GM19328 (cell line): Measurements from ENCODE around the gene BIN1.

Source experiments
- ATAC-seq: cut with Tn5 transposase; IDR thresholded peaks from one replicate; pipeline ENCODE4 v1.9.1; 2021; ENCODE audit warnings: mild to moderate bottlenecking, moderate library complexity; ENCODE audit not compliant: unreplicated experiment

BIN1 gene

DNA sequence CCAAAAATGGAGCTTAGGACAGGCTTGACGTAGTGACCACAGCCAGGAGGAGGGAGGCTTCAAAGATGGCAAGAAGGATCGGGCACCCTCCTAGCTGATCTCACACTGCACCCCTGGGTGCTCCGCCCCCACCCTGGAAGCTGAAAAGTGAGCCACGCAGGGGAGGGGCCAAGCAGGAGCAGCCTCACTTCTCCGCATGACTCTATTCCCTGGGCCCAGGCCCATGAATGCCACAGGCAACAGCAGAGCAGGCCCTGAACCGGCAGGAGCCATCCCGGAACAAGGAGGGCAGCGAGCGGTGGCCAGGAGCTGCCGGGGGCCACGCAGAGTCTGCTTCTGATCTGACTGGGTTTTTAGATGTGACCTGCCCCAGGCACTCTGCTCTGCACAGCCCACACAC is 30.0 kb downstream of the BIN1 start:
- no peak for ATAC-seq

DNA sequence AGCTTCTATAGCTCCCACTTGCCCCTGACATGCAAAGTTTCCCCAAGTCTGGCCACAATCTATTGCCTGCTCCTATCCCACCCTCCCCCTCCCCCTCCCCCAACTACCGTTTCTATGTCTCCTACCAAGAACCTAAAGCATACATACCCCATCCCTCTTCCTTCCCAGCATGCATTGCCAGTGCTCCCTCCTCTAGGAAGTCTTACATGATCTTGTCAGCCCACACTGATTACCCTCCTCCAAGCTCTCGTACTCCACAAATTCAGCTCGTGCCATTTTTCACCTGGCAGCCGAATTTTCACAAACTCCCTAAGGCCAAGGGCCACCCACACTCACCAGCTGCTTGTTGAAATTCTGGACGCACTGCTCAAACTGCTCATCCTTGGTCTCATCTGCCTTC is 30.7 kb downstream of the BIN1 start:
- no peak for ATAC-seq

DNA sequence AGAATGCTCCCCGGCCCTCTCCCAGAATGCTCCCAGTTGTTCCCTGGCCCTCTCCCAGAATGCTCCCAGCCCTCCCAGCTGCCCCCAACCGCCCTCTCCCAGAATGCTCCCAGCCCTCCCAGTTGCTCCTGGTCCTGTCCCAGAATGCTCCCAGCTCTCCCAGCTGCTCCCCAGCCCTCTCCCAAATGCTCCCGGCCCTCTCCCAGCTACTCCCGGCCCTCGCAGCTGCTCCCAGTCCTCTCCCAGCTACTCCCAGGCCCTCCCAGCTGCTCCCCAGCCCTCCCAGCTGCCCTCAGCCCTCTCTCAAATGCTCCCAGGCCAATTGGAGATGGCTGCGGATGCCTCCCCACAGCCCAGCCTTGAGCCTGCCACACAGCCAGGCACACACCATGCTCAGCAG is 31.1 kb downstream of the BIN1 start:
- no peak for ATAC-seq

DNA sequence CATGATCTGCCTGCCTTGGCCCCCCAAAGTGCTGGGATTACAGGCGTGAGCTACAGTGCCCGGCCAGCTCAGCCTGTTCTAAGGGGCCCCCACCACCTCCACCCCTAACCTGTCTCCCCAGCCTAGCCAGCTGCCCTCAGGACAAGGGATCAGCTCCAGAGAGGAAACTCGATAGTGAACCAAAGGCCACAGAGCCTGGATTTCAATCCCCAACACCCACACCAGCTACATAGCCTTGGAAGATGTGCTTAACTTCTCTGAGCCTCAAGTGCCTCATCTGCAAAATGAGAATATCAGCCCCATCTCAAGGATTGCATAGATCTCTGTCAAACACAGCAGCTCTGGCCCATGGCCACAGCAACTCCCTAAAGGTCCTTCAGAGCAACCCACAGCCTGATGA is 32.0 kb downstream of the BIN1 start:
- no peak for ATAC-seq

DNA sequence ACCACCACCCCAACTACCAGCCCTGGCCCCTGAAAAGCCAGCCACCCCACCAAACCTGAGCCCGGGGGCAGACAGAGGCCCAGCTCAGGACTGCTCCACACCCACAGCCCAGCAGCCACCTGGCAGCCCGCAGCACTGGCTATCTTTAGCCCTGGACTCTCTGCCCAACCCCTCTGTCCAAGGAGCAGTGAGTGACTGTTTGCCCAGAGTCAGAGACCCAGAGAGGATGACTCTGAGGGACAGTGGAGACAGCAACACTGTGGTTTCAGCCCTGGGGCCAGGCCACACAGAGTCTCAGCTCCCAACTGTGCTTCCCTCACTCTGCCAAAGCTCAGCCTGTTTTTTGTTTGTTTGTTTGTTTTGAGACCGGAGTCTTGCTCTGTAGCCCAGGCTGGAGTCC is 32.6 kb downstream of the BIN1 start:
- no peak for ATAC-seq

DNA sequence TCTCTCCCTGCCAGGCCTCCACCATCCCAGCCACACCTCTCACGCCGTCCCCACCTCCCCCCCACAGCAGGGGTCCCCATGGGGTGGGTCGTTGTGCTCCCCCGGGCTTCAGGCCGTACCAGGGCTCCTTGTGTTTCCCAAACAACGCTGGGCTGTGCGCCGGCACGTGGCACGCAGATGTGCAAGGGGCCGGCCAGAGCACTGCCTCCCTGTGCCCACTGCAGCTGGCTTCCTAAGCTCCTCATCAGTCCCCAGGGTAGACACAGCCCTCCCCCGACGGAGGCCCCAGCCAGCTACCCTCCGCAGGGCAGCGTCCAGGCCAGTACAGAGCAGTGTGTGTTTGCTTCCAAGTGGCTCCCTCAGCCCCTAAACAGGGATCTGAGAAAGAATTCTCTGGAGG is 34.0 kb downstream of the BIN1 start:
- no peak for ATAC-seq

DNA sequence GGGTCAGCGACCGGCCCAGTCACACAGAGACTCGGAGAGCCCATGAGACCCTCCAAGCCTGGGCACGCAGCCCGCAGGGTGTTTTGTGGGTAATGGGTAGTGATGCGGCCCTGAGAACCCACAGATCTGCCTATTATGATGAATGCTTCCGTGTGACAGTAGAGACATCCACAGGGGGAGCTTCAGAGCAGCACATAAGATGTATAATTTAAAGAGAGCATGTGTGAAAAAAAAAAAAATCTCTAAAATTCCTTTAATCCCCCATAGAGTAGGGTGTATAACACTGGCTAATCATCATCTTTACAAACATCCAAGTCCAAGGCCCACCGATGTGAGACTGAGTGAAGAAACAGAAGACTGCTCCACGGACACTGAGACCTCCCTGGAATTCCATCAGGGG is 34.6 kb downstream of the BIN1 start:
- no peak for ATAC-seq

DNA sequence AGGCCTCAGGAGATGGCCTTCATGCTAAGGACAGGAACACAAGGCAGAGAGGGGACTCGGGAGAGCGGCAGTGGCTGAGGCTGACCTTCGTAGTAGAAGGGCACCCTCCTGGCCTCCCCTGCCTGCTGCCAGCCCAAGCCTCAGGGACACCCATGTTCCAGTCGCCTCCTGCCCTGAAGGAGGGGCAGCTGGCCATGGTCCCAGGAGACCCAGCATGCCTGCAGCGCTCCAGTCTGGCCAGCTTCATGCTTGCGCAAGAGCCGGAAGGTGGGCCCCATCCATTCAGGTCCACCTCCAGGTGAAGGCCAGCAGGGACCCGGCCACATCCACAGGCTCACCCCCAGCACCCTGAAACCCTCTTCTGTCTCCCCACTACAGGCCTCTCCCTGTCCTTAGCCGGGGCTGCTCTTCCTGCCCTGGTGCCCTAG is 35.0 kb downstream of the BIN1 start:
- no peak for ATAC-seq

DNA sequence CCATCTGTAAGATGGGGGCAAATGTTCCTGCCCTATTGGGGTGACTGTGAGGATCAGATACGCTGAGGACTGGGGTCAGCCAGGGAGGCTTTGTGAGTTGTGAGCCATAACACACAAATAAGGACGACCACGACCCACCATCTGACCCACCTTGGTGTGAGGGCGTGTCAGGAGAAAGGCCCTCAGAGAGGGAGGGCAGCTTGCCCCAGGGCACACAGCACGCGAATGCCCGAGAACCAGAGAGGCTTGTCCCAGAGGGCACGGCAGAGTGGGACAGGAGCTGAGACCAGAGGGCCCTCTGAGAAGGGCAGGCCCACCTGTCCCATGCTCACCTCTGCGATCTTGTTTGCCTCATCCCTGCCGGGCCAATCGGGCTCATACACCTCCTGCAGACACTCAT is 36.7 kb downstream of the BIN1 start:
- ATAC-seq: no peak

DNA sequence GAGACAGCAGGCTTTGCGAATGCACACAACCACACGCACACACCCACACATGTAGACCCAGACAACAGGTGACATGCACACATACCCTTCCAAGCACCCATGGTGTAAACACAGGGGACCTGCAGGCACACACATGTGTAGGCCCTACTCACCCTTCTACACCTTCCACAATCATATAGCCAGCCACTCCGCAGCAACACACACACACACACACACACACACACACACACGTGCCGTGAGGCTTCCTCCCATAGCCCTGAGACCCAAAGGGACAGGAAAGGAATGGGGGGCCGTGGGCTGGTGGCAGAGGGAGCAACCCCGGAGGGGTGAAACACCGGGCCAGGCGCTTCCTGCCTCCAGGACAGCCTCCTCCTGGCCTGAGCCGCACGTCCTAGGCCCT is 37.4 kb downstream of the BIN1 start:
- ATAC-seq: no peak

DNA sequence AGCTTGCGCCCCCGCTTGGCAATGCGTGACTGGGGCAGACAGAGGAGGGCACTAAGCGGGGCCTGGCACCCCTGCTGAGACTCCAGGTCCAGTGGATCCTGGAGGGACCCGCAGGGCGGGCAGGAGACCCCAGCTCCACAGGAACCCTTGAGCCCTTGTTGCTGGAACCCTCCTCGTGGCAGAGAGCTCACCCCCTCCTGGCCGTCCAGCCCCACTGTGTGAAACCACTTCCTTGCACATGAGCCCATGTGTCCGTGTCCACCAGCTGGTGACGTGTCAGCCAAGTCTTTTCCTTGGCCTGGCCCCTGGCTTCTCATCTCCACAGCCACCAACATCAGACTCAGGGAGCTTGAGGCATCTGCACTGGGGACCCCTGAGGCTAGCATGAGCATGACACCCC is 38.0 kb downstream of the BIN1 start:
- no peak for ATAC-seq

DNA sequence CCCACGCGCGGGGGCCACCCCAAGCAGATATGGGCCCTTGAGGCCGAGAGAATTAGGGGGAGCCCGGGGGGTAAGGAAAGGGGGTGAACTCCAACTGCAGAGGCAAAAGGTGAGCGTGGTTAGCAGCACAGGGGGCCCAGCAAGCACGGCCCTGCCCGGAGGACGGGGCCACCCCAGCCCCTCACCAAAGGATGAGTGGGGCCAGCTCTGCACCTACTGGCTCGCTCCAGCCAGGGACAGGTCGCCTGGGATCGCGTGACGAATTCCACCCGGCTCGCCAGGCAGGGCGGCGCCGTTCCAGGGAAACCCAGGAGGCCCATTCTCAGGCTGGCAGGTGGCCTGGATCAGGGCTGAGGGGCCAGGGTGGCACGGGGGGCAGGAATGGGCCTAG is 38.6 kb downstream of the BIN1 start:
- ATAC-seq: no peak

DNA sequence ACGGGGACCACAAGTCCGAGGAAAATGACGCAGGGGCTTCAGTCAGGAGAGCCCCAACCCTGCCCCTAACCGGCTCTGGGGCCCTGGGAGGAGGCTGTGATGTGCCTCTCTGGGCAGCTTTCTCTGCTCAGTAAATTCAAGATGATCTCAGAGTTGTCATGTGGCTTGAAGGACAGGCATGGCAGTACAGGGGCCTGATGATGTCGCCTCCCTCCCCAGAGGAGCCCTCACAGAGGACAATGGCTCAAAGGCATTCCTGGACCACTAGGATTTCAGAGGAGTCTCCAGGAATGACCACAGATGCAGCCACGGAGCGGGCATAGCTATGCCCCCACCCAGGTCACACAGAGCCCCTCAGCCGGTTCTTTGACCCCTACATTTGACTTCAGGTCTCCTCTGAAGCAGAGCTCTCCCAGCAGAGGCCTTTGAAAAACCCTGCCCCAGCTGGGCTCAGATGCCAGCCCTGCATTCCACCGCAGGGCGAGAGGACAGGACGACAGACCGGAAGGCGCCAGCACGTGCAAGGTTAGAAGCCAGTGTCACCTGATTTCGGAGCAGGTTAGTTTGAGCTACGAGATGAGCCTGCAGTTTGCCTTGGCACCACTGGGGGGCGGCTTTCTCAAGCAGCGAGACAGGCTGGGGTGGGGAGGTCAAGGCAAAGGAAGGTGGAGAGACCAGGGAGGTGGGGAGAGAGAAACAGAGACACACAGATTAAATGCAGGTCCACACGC is 39.2 kb downstream of the BIN1 start:
- ATAC-seq: no peak

DNA sequence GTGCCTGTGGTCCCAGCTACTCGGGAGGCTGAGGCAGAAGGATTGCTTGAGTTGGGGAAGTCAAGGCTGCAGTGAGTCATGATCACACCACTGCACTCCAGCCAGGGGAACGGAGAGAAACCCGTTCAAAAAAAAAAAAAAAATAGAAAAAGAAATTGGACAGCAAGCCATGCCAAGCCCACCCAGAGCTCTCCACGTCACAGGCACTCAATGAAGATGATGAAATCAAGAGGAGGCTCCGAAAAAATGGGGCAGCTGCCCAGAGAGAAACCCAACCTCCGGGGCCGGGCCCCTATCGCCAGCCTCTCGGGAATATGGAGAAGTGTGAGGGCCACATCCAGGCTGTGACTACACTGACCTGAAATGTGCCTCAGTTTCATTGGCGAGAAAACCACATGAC is 40.0 kb downstream of the BIN1 start:
- ATAC-seq: no peak

DNA sequence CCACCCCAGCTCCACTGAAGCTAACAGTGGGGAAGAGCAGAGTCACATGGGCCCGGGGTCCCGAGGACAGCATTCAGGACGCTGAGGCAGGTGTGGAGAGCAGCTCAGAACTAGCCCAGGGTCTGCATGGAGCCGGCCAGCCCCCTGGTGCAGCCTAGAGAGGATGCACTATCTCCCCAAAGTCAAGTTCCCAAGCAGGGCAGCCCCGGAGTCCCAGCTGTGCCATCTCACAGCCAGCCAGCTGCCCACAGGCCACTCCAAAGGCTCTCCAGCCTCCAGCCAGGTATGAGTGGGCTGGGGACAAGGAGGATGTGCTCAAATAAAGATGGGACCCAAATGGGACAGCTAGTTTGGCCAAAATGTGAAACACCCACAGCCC is 41.0 kb downstream of the BIN1 start:
- no peak for ATAC-seq

DNA sequence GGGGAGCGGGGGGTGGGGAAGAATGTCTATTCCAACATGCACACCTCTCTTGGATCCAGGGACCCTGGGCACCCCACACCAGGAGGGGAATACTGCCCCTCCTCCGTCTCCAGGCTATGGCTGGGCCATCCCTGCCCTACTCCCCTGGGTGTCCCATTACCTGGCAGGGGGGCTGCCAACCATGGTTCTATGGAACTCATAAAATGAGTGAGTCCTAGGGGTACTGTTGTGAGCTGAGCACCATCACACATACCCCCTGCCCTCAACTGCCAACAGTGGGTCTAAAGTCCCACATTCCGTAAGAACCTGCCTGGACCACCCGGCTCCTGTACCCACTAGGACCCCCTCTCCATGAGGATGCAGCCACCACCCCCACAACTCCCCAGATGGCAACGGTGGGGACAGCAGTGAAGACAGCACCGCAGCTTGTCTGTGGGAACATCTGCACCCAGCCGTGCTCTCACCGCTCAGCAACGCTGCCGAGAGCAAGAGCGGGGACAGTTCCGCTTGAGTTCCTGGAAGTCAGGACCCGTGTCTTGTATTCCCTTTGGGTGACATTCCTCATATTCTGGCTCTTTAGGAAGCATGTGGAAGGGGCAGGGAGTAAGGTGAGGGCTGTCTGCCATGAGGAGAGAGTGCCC is 41.5 kb downstream of the BIN1 start:
- ATAC-seq: no peak

DNA sequence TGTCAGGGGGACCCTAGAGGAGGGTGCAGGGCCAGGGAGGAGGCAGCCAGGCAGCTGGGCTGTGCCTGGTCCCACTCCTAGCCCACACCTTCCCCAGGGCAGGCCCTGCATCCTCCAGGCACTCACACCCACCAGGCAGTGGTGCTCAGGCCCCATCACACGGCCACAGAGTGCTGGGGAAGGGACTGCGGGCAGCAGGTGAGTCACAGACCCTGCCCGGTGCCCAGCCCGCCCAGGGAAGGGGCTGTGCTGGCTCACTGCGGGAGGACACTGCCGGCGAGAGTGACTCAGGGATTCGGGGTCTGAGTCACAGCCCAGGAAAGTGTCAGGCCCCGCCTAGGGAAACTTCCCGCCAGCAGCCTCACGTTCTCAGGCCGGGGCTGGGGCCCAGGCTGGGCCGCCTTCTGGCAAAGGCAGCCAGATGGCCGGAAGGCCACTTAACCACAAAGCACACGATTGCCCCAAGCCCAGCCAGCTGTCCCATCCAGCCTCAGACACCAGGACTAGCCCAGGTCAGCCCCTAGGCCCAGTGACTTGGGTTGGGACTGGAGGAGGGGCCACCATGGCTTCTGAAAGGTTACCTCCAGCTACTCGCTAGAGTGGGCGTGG is 42.2 kb downstream of the BIN1 start:
- peak; percentile 72 for ATAC-seq

DNA sequence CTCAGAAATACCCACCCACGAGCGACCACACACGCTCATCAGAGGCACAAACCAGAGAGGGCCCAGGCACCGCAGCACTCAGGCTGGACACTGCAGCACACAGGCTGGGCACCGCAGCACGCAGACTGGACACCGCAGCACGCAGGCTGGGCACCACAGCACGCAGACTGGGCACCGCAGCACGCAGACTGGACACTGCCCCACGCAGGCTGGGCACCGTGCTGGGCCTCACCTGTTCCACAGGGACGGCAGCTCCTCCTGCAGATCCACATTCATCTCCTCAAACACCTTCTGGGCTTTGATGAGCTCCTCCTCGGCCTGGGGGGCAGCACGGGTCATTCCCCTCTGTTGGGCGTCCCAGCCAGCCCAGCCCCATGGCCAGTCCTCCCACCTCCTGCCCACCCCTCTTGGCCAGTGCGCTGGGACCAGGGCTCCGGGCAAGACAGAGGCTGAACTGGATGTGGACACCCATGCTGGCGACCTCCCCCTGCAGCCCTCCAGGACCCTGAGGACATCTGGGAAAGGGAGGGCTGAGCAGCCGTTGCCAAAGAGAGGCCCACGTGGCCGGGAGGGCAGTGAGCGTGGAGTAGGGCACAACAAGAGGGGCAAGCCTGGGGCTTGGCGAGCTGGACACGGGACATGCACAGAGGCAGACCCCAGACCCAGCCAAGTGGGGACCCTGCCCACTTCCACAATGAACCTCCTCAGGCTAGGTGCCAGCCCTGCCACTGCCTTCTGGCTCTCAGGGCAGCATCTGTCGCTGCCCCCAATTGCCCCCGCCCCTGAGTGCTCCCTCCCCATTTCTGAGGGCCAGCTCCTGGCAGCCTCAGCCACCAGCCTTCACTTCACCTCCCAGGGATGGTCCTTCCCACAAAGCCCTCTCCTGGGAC is 43.0 kb downstream of the BIN1 start:
- ATAC-seq: no peak

DNA sequence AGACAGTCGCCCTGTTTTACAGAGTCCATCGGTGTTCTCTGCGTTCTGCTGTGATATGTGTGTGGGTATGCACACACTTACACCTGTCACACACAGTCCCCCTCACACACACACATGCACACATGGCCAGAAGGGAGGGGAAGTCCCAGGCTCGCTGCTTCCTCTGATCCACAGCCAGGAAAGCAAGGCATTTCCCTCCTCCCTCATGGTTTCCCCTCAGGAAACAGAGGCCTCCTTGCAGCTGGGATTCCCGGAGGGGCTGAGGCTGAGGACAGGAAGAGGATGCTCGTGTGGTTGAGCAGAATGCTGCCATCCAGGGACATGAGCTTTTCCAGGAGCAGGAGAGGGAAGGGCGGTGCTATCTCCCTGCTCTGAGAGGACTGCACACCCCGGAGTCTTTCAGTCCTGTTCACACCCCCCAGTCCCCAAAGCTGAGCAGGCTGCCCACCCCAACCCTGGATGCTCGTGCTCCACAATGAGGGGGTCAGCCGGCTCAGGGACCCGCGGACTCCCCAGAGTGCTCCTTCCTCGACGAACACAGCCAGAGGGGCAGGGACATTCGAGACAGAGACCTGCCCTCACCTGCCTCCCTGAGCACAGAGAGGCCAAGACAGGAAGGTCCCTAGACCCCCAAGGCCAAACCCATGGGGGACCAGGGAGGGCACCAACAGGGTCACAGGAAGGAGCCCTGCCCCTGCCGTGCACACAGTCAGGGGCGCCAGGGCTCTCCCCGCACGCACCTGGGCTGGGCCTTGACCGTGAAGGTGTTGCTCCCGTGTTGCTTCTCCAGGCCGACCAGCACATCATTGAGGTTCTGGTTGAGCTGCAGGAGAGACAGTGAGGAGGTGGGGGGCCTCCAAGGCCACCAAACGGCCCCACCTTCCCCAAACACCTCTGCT is 45.3 kb downstream of the BIN1 start:
- ATAC-seq: no peak

DNA sequence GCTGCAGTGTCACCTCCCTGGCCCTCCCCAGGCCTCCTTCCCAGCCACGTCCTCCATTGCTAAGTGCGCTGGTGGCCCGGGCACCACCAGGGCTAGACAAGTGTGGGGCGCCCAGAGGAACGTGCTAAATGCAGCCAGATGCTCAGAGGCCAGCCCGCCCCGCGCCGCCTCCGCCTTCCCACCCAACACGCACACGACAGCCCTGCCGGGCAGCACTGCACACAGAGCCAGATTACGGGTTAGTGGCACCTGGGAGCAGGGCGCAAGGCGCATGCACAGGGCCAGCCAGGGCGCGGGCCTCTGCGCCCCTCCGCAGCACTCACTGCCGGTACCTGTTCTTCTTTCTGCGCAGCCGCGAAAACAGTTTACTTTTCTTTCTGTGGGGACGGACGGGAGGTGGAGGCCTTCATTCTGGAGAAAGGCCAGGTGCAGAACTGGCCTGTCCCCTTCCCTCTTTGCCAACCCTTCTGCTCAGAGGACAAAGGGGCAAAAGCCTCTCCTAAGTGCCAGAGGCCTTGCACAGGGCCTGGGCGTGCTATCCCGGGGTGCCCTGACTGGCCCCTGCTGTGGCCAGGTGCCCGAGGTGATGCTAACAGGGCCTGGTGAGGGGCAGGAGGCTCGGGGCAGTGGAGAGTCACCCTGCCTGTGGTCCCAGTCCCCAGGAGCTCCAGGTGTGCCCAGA is 46.5 kb downstream of the BIN1 start:
- no peak for ATAC-seq
